GM15510 (cell line): Measurements from ENCODE around the gene FOXQ1.

Source experiments
- POLR2A ChIP-seq: IDR thresholded peaks from 3 replicates; pipeline ENCODE4 v1.6.1; 2011; ENCODE audit warnings: borderline replicate concordance; ENCODE audit not compliant: insufficient read length; ENCODE audit errors: extremely low read depth

Gene FOXQ1

DNA sequence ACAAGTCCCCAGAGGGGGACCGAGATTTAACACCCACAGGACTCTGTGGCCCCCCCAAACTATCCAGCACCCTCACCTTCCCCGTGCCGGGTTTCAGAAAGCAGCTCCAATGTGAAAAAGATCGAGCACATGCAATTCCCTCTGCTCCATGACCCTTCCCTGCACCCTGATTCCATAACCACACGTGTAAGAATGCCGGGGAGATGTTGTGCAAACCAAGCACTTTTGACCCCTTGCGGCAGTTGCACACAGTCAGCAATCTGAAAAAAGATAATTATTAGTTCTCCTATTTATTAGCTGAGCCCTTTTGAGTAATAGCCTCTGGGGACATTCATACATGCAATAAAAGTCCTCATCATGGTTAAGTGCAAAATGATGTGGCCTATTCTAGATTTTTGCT, 13.0 kb downstream of the FOXQ1 start:
- no peak for TF ChIP-seq POLR2A

DNA sequence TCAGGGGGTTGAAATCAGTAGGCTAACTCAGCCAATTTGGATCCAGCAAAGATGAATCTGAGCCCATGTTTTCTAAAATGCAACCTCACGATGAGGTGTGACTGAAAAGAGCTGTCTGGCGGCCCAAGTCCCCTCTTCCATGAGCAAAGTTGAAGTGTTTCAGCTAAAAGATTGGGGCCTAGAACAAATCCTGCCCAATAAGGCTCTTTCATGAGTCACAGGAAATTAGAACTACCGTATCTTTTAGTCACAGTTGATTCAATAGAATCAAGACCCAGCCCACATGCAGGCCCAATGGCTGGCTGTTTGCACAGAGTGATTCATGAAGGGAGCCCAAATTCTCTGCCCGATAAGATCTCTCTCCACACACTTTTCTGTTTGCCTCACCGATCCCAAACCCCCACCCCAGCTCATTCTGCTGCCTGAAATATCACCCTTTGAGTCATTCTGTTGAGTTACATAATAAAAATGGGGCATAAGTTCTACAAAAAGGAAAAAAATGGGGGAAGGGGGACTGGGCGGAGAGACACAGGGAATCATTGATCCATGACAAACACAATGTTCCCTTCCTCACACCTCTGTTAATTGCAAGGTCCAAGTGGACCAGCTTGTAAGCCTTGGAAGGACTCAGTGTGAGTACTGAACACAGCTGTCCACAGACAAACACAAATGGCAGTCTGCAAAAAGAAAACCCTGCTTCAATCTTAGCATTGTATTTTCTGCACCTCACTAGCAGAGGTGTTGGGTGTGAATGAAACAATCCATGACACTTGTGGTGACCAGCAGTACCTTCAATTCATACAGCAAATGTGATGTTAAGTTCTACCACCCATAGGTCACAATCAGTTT, 13.8 kb downstream of the FOXQ1 start:
- no peak for TF ChIP-seq POLR2A

DNA sequence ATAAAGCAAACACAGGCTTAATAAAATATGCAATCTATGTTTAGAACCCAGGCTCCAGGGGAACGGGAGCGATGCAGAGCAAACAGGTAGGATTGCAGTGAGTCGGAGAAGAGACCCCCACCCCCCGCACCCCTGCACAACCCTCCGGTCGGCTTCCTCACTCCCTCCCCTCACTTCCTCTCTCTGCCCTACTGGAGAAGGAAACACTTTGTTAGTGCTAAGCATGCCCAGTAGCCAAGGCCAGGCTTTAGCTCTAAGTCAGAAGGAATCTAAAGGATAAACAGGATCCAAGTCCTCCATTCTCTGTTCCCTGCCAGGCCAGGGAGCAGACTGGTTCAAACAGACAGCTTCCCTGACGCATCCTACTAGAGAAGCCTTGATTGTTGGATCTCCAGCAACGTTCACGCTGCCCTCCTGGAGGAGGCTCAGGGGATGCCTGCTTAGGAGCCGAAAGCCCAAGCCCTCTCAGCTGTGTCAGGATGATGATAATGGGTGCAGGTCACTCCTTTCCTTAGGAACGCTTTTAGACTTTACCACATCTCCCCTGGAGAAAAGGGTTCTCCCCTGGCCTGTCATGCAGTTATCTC, 14.7 kb downstream of the FOXQ1 start:
- TF ChIP-seq POLR2A = no peak

DNA sequence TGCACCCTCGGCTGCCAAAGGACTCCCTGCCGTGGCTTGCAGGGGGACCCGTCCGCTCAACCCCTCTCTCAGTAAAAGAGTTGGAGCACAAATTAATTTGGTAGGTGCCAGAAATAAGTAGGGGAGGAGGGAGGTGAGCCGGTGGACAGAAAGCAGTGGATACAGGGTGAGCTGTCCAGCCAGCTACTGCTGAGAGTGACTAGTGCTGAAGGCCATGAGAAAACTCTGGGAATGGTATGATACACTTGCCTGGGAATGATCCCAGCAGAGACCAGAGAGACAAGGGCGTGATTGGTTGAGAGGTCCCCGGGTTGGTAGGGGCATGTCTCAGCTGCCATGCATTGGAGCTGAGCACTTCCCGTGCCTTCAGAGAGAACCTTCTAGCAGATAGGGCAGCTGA, 15.7 kb downstream of the FOXQ1 start:
- no peak for TF ChIP-seq POLR2A

DNA sequence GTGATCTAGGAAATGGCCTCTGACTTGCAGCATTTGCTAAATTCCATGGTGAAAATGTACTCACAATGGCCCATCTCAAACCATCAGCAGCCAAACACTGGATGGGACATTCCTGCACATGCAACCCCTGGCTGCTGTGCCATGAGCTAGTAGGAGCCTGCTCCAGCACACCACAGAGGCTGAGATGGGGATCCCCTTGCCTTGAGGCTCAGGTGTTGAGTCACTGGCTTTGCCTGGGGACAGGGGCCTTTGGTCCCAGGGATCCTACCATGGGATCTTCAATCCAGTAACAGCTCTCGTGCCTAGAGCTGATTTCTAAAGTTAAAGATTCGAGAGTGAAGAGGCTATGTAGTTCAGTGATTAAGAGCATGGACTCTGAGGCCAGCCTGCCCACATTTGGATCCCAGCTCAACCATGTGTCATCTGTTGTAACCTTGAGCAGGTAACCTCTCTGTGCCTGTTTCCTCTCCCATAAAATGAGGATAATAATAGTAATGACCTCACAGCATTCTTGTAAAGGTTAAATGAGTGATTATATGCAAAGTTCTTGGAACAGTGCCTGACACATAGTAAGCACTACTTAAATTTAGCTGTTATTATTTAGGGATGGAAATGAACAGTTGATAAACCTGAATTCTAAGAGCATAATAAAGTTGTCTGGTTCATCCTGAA, 16.4 kb downstream of the FOXQ1 start:
- no peak for TF ChIP-seq POLR2A

DNA sequence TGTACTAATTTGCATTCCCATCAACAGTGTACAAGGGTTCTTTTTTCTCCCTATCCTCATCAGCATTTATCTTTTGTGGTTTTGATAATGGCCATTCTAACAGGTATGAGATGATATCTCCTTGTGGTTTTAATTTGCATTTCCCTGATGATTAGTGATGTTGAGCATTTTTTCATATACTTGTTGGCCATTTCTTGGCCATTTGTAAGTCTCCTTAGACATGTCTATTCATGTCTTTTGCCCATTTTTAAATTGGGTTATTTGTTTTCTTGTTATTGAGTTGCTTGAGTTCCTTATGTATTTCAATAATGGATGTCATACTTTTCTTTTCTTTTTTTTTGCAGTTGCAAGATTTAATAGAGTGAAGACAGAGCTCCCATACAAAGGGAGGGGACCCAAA, 17.8 kb downstream of the FOXQ1 start:
- TF ChIP-seq POLR2A = no peak

DNA sequence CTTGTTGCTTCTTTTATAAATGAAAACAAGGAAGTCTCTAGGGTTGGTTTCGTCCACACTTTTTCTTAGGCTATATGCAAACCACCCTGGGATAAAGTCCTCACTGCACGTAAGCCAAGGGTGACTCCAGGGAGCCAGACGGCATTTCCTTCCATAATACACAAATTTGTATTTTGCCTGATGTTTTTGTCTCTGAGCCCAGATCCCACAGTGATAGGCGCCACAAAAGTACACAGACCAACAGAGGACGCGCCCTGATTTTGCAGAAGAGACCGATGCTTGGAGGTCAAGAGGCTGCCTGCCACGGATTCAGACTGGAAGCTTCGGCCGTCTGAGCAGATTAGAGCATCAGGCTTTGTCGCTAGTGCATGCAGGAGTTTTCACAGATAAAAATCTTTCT, 22.8 kb downstream of the FOXQ1 start:
- TF ChIP-seq POLR2A = no peak

DNA sequence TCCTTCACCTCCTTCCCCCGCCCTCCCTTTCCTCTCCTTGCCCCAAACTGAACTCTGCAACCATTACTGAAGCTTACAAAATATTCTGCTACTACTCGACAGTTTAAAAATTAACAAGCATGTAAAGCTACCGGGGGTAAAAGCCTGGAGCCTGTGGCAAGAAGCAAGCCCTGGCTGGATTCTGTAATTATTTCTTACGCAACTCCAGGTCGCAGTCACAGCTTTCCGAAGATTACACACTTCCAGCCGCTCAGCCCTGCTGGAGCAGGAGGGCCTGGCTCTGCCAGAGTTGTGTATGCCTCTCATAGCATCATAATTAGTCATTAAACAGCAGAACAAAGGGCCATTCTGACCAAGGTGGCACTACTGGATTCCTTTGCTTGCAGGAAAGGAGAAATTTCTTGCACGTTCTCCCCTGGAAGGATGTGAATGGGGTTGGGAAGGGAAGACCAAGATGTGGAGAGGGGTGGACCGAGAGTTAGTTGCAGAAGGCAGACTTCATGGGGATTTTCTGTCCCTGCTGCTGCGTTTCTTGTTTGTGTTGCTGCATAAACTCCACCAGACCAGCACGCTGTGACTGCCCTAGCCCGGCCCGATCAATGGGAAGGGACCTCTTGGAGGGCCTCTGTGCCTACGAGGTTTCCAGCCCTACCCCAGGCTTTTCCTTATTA, 23.6 kb downstream of the FOXQ1 start:
- TF ChIP-seq POLR2A = no peak

DNA sequence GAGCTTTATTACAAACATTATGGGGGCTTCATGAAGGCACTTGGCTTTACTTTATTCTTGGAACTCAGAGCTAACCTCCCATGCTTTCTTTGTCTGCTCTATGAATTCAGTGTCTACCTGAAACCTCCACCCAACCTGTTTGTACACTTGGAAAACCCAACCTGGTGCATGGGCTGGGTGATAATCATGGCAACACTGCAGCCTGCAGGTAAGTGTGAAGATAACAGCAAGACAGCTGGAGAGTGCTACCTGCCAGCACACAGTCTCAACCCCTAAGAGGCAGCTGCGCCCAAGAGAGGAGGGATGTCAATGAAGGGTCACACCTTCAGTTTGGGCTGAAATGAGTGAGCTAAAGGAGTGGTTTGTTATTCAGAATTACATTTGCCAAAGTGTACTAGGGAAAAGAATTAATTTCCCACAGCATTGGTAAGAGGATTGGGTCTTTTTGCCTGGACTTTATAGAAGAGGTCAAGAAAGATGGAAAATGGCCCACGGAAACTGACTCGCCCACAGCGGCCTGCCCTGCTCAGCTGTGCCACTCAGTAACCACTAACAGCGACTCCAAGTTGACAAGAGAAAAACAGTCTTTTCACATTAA, 24.4 kb downstream of the FOXQ1 start:
- TF ChIP-seq POLR2A = no peak

DNA sequence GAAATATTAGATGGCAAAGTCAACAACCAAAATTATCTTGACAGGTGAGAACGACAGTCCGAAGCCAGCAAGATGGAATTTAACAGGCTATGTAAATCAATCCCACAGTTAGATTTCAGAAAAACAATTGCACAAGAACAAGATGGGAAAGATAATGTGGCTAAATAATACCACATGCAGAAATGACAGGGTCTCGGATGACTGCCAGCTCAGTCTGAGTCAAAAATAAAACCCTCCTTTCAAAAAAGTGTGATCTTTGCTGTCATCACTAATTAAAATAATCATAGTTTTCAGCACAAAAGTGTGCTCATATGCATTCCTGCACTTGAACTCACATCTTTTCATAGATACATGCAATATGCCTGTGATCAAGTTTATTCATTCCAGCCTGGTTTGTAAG, 25.9 kb downstream of the FOXQ1 start:
- TF ChIP-seq POLR2A = no peak

DNA sequence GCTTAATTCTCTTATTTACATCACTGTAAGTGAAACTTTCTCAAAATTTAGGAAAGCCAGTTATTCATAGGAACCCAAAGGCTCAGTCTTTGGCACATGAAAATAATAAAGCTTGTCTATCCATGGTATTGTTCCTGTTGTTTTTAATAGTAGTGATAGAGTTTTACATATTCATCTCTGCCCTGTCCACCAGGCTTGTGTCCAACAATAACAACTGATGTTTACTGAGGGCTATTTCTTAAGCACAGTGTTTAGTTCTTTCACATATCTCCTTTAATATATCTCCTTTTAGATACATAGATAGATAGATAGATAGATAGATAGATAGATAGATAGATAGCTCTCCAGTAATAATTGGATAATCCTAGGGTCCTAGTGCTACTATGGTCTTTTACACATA, 34.2 kb downstream of the FOXQ1 start:
- TF ChIP-seq POLR2A = no peak

DNA sequence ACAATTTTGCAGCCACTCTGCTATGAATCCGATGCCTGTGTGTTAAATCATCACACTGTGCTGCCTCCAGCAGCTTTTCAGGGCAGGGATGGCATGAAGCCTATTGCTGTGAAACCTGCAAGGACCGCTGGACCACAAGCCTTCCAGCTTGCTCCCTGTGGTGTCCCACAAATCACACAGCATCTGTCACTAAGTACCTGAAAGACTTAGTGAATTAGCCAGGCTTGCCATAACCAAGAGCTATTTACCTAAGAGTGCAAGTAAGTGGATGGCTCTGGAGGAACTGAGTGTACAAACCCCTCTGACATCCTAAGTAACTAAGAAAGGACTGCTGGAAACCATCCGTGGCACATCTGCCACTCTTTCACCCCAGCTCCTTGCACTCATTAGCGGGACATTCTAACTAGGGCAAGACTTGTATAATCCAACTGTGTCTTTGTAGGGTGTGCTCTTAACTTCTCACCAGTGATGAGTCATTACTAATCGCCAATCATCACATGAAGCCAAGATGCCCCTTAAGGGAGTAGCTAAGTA, 34.7 kb downstream of the FOXQ1 start:
- no peak for TF ChIP-seq POLR2A

DNA sequence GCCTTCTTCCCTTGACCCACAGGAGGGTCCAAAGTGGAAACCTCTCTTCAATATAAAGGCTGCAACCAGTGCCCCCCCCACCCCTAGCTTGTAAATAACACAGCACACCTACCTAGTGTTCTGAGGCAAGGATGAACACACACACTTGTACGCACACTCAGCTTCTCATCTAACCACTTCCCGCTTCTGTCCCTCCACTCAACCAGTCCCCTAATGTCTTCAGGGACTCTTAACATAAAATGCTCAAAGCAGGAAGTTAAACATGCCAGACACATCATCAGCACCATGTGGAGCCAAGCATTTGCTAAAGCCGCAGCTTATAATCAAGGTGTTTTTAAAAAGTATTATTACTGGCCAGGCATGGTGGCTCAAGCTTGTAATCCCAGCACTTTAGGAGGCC, 35.3 kb downstream of the FOXQ1 start:
- no peak for TF ChIP-seq POLR2A

DNA sequence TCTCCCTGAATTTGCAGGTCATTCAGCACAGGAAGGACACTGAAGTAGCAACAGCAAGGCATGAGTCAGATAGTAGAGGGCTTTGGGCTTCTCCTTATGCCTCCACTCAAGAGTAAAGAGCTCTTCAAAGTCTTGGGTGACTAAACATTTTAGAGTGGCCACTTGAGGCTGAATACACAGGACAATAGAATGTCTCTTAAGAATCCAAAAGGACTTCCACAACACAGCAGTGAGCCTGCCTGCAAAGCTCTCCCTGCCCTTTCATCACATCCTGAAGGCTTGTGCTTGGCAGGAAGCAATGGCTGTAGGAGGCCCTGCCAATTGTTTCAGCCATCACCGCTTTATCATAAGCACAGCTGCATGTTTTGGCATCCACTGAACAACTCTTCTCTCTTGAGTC, 36.8 kb downstream of the FOXQ1 start:
- no peak for TF ChIP-seq POLR2A

DNA sequence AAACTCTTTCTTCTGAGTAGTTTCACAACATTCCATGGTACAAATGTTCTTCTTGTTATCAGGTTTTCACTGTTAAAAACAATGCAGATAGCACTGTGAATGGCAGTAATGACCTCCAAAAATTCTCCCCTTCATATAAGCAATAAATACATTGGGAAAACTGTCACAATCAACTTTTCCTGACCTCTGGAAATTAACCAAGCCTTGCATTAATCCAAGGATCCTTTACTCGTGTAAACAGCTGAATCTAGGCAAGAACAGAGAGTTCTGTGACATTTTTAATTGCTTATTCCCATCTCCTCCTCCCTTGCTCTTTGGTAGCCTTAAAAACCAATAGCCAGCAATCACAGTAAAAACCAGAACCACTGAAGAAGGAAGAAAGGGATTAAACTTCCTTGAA, 37.8 kb downstream of the FOXQ1 start:
- no peak for TF ChIP-seq POLR2A
